C4-2B (cell line): Measurements from ENCODE around the gene TMCO4.

Experiments used
- H3K27ac ChIP-seq: fragments of 450-650 bp; 2 replicates; pipeline ENCODE4 v1.5.1; 2017
- ZFX ChIP-seq: fragments of 450-650 bp; IDR thresholded peaks from 2 replicates; pipeline ENCODE4 v1.6.1; 2017
- TF ChIP-seq, protein P1 (sequence below): fragments of 450-650 bp; conservative IDR thresholded peaks from 2 replicates; pipeline ENCODE4 v1.5.1; 2017; ENCODE audit warnings: mild to moderate bottlenecking

TMCO4 gene

DNA sequence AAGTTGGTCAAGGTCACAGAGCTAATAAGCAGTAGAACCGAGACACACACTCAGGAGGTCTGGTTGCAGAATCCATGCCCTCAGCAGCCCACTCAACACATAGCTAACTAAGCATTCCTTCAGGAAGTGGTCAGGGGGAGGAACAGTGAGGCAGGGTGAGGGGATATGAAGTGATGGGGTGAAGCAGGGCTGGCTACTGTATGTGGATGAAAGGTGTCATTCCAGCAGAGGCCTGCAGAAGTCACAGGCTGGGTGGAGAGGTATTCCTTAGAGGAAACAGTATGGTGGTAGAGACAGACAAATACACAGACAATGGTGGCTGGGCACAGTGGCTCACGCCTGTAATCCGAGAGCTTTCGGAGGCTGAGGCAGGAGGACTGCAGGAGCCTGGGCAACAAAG is 14.1 kb downstream of the TMCO4 start:
- TF ChIP-seq, protein P1, sequence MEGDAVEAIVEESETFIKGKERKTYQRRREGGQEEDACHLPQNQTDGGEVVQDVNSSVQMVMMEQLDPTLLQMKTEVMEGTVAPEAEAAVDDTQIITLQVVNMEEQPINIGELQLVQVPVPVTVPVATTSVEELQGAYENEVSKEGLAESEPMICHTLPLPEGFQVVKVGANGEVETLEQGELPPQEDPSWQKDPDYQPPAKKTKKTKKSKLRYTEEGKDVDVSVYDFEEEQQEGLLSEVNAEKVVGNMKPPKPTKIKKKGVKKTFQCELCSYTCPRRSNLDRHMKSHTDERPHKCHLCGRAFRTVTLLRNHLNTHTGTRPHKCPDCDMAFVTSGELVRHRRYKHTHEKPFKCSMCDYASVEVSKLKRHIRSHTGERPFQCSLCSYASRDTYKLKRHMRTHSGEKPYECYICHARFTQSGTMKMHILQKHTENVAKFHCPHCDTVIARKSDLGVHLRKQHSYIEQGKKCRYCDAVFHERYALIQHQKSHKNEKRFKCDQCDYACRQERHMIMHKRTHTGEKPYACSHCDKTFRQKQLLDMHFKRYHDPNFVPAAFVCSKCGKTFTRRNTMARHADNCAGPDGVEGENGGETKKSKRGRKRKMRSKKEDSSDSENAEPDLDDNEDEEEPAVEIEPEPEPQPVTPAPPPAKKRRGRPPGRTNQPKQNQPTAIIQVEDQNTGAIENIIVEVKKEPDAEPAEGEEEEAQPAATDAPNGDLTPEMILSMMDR, result no peak
- no peak for TF ChIP-seq ZFX
- H3K27ac ChIP-seq, result no peak overlapping the region

- no peak overlapping the region for H3K27ac ChIP-seq
Measured at GRCh38 chr1:19780267-19780877, 19.3 kb downstream of the TMCO4 start.

GRCh38 chr1:19776933-19777332 is 22.8 kb downstream of the TMCO4 start:
- TF ChIP-seq ZFX, result no peak
- TF ChIP-seq, protein P1, result no peak
- peak overlapping the region; percentile 51 for H3K27ac ChIP-seq

More at GRCh38 chr1:19780267-19780877, 19.3 kb downstream of the TMCO4 start:
- TF ChIP-seq, protein P1, result no peak
- no peak for TF ChIP-seq ZFX

GRCh38 chr1:19776287-19776686 is 23.4 kb downstream of the TMCO4 start:
- TF ChIP-seq, protein P1, result no peak
- TF ChIP-seq ZFX, result no peak
- peak overlapping the region; percentile 51 for H3K27ac ChIP-seq

DNA sequence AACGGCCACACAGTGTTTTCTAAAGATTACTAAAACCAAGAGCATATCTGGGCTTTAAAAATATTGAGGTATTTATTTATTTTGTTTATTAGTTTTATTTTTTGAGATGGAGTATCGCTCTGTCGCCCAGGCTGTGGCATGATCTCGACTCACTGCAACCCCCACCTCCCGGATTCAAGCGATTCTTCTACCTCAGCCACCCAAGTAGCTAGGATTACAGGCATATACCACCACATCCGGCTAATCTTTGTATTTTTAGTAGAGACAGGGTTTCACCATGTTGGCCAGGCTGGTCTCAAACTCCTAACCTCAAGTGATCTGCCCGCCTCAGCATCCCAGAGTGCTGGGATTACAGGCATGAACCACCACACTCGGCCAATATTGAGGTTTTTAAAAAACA is 23.9 kb downstream of the TMCO4 start:
- no peak for TF ChIP-seq ZFX
- TF ChIP-seq, protein P1, result no peak
- peak overlapping the region; percentile 51 for H3K27ac ChIP-seq

- no peak overlapping the region; the same call in none of the 2 replicates for H3K27ac ChIP-seq
- TF ChIP-seq, protein P1, result no peak
- no peak for TF ChIP-seq ZFX
Measured at GRCh38 chr1:19775317-19775716, 24.4 kb downstream of the TMCO4 start.

DNA sequence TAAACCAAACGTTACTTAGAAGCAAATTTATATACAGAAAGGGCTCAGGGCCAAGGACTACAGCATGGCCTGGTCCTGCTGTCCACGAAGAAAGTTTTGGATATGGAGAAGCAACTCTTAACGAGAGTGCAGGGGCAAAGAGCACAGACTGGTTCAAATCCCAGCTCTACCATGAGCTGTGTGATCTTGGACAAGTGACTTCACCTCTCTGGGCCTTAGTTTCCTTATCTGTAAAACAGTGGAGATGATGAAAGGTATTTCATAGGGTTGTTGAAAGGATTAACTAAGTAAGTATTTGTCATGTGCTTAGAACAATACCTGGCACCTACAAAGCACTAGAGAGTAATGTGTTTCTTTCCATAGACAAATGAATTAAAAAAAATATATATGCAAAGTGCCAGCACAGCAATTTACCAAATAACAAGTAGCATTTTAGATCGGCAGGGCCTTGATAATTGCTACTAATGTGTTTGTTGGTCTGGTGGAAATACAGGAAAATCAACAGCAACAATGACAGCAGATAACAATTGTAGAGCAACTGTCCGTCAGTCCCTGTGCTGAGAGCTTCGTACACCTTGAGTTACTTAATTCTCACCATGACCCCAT is 25.4 kb downstream of the TMCO4 start:
- no peak for TF ChIP-seq ZFX
- TF ChIP-seq, protein P1, result no peak
- no peak overlapping the region for H3K27ac ChIP-seq
